Tongue (tissue), 2 donors: ENCODE data around the gene MCTP1. TPM values are rescaled to one million over a fixed set of nuclear protein-coding genes. Genes with fewer than 3 reads are reported as not detected.
A peak's percentile ranks its signal among the peaks of the same experiment; 100 is the strongest.
"Not testable (repeated sequence)": the region's sequence is repeated elsewhere in the genome, so short reads cannot be mapped to it uniquely, and the experiment has no call there.

Experiments
- DNase-seq: peaks from one replicate; pipeline ENCODE4 v3.0.0-alpha.2; 2015
- total RNA-seq: library from RNA; depleted of rRNA; stranded (reverse); fragments of >200 nt; gene quantifications from one replicate; pipeline ENCODE4 v1.2.3, GENCODE V29; 2014

The MCTP1 gene
- total RNA-seq, 1 donor from 2014 or later = 41.4 TPM

GRCh38 chr5:95178046-95178651, 106.7 kb downstream of the MCTP1 start:
- DNase-seq = peak; percentile 45

GRCh38 chr5:95177456-95177855, 107.4 kb downstream of the MCTP1 start:
- DNase-seq = no peak

- DNase-seq = no peak
Measured at GRCh38 chr5:95175106-95175505, 109.8 kb downstream of the MCTP1 start.

- no peak for DNase-seq
Measured at GRCh38 chr5:95172659-95173058, 112.2 kb downstream of the MCTP1 start.

- no peak for DNase-seq
Measured at GRCh38 chr5:95164861-95165260, 120.0 kb downstream of the MCTP1 start.

- no peak for DNase-seq
Measured at GRCh38 chr5:95163079-95163478, 121.8 kb downstream of the MCTP1 start.

GRCh38 chr5:95162231-95162992, 122.5 kb downstream of the MCTP1 start:
- no peak for DNase-seq

- no peak for DNase-seq
Measured at GRCh38 chr5:95159603-95160002, 125.3 kb downstream of the MCTP1 start.

- DNase-seq = no peak
Measured at GRCh38 chr5:95155888-95156287, 129.0 kb downstream of the MCTP1 start.

GRCh38 chr5:95153511-95153910, 131.4 kb downstream of the MCTP1 start:
- peak; percentile 24 for DNase-seq

- no peak for DNase-seq
Measured at GRCh38 chr5:95152535-95152934, 132.4 kb downstream of the MCTP1 start.

GRCh38 chr5:95152131-95152530, 132.8 kb downstream of the MCTP1 start:
- DNase-seq = peak; percentile 5

- no peak for DNase-seq
Measured at GRCh38 chr5:95151694-95152093, 133.2 kb downstream of the MCTP1 start.

- no peak for DNase-seq
Measured at GRCh38 chr5:95149387-95149786, 135.5 kb downstream of the MCTP1 start.

GRCh38 chr5:95148453-95148852, 136.4 kb downstream of the MCTP1 start:
- no peak for DNase-seq

GRCh38 chr5:95143858-95144257, 141.0 kb downstream of the MCTP1 start:
- not testable (repeated sequence) for DNase-seq

- no peak for DNase-seq
Measured at GRCh38 chr5:95142145-95142544, 142.7 kb downstream of the MCTP1 start.

GRCh38 chr5:95141141-95141540, 143.8 kb downstream of the MCTP1 start:
- no peak for DNase-seq

- DNase-seq = no peak
Measured at GRCh38 chr5:95134326-95134725, 150.6 kb downstream of the MCTP1 start.

- no peak for DNase-seq
Measured at GRCh38 chr5:95132096-95132495, 152.8 kb downstream of the MCTP1 start.

GRCh38 chr5:95130941-95131340, 154.0 kb downstream of the MCTP1 start:
- DNase-seq = no peak

- no peak for DNase-seq
Measured at GRCh38 chr5:95124731-95125130, 160.2 kb downstream of the MCTP1 start.

GRCh38 chr5:95124101-95124500, 160.8 kb downstream of the MCTP1 start:
- no peak for DNase-seq

- DNase-seq = no peak
Measured at GRCh38 chr5:95114902-95115301, 170.0 kb downstream of the MCTP1 start.
